ENCODE measurements around the gene TMEM52B.
A peak's percentile ranks its signal among the peaks of the same experiment; 100 is the strongest.
"Not testable (repeated sequence)": the region's sequence is repeated elsewhere in the genome, so short reads cannot be mapped to it uniquely, and the experiment has no call there.

TMEM52B gene

GRCh38 chr12:10211101-10211939, 32.5 kb downstream of the TMEM52B start:
- no peak overlapping the region for H3K4me3 ChIP-seq (ENCODE audit: low read depth, low read length)

GRCh38 chr12:10211940-10212738, 33.3 kb downstream of the TMEM52B start:
- H3K4me3 ChIP-seq (ENCODE audit: low read depth, low read length): peak overlapping the region; percentile 96

- peak within 1 kb of the TSS; percentile 96 for H3K4me3 ChIP-seq (ENCODE audit: low read depth, low read length)
Observed at GRCh38 chr12:10212739-10213131, 33.9 kb downstream of the TMEM52B start, which contains the start of gene GABARAPL1. Gene GABARAPL1, plus strand, starts transcription at chr12:10212877. Its CDS starts 253 bp downstream, at chr12:10213130.

GRCh38 chr12:10213168-10214135, 34.6 kb downstream of the TMEM52B start:
- H3K4me3 ChIP-seq (ENCODE audit: low read depth, low read length): peak overlapping the region; percentile 96

GRCh38 chr12:10214136-10214894, 35.5 kb downstream of the TMEM52B start:
- H3K4me3 ChIP-seq (ENCODE audit: low read depth, low read length): peak overlapping the region; percentile 96

- peak overlapping the region; percentile 96 for H3K4me3 ChIP-seq (ENCODE audit: low read depth, low read length)
Observed at GRCh38 chr12:10214895-10215267, 36.0 kb downstream of the TMEM52B start.

GRCh38 chr12:10215436-10215835, 36.6 kb downstream of the TMEM52B start:
- no peak overlapping the region for H3K4me3 ChIP-seq (ENCODE audit: low read depth, low read length)

GRCh38 chr12:10215946-10216345, 37.1 kb downstream of the TMEM52B start:
- not testable (repeated sequence) for H3K4me3 ChIP-seq (ENCODE audit: low read depth, low read length)

- no peak overlapping the region for H3K4me3 ChIP-seq (ENCODE audit: low read depth, low read length)
Observed at GRCh38 chr12:10218021-10218420, 39.2 kb downstream of the TMEM52B start.

- H3K4me3 ChIP-seq (ENCODE audit: low read depth, low read length): no peak overlapping the region
Observed at GRCh38 chr12:10220398-10221077, 41.7 kb downstream of the TMEM52B start.

GRCh38 chr12:10221846-10222245, 43.0 kb downstream of the TMEM52B start:
- H3K4me3 ChIP-seq (ENCODE audit: low read depth, low read length): no peak overlapping the region

- H3K4me3 ChIP-seq (ENCODE audit: low read depth, low read length): no peak overlapping the region
Observed at GRCh38 chr12:10223208-10223607, 44.4 kb downstream of the TMEM52B start.

- H3K4me3 ChIP-seq (ENCODE audit: low read depth, low read length): not testable (repeated sequence)
Observed at GRCh38 chr12:10225426-10225825, 46.6 kb downstream of the TMEM52B start.

- H3K4me3 ChIP-seq (ENCODE audit: low read depth, low read length): no peak overlapping the region
Observed at GRCh38 chr12:10226086-10226485, 47.3 kb downstream of the TMEM52B start.

GRCh38 chr12:10226731-10227130, 47.9 kb downstream of the TMEM52B start:
- H3K4me3 ChIP-seq (ENCODE audit: low read depth, low read length): no peak overlapping the region

- H3K4me3 ChIP-seq (ENCODE audit: low read depth, low read length): no peak overlapping the region
Observed at GRCh38 chr12:10227648-10228047, 48.8 kb downstream of the TMEM52B start.

- no peak overlapping the region for H3K4me3 ChIP-seq (ENCODE audit: low read depth, low read length)
Observed at GRCh38 chr12:10234562-10234961, 55.7 kb downstream of the TMEM52B start.

GRCh38 chr12:10235761-10236631, 57.2 kb downstream of the TMEM52B start:
- no peak overlapping the region for H3K4me3 ChIP-seq (ENCODE audit: low read depth, low read length)

All from iPS-11a (cell line).